DMS114 treated with DMSO at 0.1 percent for 48 hours (cell line): Measurements from ENCODE around the gene MAPT.
A peak's percentile ranks its signal among the peaks of the same experiment; 100 is the strongest.

Experiments used
- DNase-seq: peaks from one replicate; lab custom pipeline; 2025; ENCODE audit not compliant: unreplicated experiment; lab: John Stamatoyannopoulos, UW

MAPT gene

DNA sequence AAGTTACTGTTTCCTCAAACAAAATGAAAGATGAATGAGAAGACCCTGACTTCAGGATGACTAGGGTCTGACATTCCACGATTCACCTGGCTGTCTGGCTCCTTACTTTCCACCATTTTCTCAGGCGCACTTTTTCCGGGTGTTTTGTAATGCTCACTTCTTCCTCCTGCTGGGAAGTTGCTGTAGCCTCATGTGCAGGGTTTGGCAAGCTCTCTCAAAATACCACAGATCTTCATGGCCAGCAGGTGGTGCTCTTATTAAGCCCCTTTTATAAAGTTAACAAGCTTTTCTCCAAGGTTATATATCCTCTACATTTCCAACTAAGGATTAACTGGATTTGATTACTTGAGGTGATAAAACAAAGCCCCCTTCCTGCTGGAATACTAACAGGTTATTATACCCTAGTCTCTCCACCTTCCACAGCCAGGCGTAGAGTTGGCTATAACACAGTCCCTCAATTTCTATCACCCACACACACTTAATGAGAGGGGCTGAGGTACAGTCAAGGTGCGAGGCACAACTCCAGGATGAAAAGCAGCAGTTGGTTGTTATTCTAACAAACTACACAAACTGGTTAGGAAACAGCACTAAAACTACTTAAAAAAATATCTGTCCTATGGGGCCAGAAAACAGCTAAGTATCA, 150.1 kb downstream of the MAPT start:
- DNase-seq = peak; percentile 82

DNA sequence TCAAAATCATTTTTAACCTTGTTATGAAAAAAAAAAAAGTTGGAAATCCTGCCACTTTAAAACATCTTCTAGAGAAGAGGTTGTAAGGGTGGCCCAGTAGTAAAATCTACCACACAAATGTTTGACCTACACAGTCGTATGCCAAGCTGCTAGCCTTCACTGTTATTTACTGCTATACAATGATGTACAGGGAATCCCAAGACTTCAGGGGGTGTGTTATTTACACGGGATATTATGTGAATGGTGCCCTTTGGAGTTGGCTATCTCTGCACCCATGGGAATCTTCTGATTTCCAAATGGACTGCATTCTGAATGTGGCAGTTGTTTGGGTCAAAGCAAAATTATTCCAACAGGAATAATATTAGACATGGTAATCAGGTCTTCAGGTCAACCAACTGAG, 150.6 kb downstream of the MAPT start:
- no peak for DNase-seq

DNA sequence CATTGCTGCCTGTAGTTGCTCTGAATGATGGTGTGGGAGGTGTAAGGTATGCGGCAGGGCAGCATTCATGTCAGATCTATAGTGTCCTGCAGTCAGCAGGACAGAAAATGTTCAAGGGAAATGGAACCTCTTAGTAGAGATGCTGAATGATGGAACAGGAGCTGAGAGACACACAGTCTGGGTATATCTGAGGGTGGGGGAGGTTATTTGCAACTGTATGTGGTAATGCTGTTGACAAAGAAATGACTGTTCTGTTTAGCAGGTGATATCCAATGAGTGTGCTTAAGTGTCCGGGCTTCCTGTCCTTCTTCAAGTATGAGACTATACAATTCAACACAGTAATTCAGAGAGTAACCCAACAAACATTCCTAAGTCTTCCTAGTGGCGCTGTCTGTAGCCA, 151.3 kb downstream of the MAPT start:
- no peak for DNase-seq

DNA sequence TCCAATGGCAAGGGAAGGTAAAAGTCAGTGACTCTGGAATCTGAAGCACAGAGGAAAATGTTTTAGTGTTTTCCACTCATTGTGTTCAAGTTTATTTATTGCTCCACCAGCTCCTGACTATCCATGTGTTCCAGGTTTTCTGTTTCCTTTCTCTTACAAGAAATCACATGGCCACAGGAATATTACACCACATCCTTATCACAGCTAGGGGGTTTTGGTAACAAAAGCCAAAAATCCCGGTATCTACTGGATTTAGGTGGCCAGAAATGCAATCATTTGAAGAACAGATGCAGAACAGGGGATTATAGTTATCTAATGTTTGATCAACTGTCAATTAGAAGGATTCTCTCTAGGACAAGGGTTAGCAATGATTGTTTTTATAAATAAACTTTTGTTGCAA, 152.6 kb downstream of the MAPT start:
- DNase-seq = peak; percentile 11

DNA sequence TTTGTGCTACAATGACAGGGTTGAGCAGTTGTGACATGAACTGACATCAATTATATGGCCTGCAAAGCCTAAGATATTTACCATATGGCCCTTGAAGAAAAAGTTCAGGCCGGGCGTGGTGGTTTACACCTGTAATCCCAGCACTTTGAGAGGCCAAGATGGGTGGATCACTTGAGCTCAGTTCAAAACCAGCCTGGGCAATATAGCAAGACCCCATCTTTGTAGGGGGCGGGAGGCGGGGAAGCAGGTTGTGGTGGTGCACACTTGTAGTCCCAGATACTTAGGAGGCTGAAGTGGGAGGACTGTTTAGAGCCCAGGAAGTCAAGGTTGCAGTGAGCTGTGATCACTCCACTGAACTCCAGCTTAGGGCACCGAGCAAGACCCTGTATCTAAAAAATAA, 153.0 kb downstream of the MAPT start:
- no peak for DNase-seq

DNA sequence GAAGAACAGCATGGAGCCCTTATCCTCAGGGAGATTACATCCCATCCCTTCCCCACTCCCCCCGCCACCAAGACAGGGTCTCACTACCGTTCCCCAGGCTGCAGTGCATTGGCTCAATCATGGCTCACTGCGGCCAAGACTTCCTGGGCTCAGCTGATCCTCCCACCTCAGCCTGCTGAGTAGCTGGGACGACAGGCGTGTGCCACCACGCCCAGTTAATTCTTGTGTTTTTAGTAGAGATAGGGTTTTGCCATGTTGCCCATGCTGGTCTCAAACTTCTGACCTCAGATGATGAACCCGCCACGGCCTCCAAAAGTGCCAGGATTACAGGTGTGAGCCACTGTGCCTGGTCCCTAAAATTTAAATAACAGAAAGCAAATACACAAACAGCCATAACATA, 153.5 kb downstream of the MAPT start:
- DNase-seq = no peak

DNA sequence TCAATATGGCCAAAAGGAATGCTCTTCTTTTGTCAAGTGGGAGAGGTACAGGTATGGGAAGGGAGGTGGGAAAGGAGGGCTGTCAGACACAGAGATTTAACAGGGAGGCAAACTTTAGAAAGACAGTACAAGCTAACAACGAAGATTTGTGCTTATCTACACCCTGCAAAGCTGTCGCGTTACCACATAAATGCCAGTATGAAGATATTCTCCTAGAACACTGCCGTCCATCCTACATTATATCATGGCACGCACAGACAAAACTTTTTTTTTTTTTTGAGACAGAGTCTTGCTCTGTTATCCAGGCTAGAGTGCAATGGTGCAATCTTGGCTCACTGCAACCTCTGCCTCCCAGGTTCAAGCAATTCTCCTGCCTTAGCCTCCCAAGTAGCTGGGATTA, 155.3 kb downstream of the MAPT start:
- DNase-seq = no peak

DNA sequence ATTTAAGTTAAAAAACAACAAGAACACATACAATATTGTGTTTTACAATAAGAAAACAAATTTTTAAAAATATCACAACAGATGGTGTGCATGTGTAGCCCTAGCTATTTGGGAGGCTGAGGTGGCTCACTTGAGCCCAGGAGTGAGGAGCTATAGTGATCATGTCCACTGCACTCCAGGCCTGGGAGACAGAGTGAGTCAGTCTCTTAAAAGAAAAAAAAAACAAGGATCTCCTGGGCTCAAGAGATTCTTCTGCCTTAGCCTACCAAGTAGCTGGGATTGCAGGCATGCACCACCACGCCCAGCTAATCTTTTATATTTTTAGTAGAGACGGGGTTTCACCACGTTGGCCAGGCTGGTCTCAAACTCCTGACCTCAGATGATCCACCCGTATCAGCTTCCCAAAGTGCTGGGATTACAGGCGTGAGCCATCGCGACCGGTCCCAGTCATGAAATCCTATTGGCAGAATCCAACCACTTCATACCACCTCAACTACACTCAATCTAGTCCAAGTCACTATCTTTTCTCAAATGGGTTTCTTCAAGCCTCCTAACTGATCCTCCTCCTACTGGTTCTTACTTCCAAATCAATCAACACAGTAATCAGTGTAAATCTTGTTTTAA, 159.7 kb downstream of the MAPT start:
- no peak for DNase-seq

DNA sequence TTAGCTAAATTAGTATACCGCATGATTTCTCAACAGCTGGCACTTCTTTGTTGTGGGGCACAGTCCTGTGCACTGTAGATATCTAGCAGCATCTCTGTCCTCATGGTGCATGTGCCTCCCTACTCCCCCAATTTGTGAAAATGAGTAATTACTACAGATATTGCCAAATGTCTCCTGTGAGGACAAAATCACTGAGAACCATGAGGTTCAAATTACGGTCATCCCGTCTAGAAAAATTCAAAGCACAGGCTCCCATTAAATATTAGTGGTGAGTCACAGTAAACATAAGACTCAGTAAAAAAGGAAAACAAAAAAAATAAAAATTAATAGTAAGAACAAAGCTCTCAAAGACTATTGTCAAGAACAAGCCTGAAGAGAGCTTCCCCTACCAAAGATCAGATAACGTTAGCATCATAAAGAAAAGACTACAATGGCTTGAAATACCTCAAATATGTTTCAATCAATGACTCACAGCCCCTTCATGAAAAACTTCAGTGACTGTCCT, 162.5 kb downstream of the MAPT start:
- no peak for DNase-seq

DNA sequence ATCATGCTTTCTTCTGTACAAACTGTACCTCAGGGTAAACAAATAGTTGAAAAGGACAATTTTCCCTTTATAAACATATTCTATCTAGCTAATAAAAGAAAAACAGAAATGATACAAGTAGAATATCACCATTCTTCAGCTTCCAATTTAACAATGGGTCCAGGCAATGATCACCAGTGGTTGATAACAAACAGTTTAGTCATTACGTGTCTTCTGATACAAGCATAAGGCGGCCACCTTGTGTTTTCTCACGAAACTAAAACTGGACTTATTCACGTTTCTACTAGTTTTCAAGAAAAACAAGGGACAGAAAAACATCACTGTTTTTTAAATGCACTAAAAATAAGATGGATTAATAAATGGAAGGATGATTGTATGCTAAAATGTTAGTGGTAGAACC, 163.0 kb downstream of the MAPT start:
- DNase-seq = no peak

DNA sequence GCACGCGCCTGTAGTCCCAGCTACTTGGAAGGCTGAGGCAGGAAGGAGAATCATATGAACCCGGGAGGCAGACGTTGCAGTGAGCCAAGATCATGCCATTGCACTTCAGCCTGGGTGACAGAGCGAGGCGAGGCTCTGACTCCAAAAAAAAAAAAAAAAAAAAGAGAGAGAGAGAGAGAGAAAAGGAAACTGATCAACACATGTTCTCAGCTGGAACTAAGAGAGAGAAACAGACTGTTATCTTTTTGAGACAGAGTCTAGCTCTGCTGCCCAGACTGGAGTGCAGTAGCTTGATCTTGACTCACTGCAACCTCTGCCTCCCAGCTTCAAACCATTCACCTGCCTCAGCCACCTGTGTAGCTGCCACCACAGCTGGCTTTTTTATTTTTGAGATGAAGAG, 165.1 kb downstream of the MAPT start:
- DNase-seq = no peak

DNA sequence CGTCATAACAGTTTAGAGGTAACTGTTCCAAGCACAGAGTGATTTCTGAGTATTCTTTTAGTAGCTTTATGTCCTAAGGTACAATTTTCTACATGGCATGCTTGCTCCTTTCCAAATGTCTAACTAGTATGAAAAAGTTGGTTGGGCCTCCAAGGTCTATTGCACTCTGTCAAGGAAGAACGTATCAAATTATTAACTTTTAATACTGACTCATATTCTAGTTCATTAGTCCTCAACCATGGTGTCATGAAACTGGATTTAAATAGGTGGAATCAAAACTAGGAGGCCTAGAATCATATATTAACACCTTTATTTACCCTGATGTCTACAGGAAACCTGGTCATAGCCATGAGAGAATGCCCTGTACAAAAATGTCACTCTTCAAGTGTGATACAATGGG, 166.1 kb downstream of the MAPT start:
- no peak for DNase-seq

DNA sequence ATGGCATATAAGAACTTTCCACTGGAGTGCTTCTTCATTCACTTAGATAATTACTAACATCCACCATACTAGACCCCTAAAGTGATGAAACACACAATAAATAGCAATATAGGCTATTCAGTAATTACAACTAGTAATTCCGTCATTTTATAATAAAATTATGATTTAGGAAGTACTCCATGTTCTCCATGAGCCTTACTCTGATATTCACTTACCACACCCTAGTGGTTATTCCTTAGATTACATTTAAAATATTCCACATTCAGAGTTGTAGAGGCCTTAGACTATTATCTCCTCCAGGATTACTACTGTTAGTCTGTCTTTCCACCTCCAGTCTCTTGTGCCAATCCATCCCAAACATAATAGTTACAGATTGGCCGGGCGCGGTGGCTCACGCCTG, 167.1 kb downstream of the MAPT start:
- DNase-seq = peak; percentile 13

DNA sequence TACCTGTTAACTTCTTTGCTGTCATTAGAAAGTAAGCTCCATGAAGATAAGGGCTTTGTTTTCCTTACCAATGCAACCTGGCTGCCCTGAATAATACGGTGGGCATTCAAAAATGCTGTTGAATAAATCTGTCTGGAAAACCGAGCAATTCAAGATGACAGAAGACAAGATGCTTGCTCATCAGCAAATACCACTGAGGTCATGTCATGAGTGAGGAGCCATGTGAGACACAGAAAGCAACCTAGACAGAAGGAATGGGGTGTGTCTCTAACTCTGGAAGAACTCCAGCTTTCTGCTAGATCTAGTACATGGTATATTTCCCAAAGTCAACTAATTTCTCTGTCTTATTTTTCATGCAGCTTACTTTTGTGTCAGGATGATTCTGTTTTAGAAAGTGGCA, 168.9 kb downstream of the MAPT start:
- no peak for DNase-seq

DNA sequence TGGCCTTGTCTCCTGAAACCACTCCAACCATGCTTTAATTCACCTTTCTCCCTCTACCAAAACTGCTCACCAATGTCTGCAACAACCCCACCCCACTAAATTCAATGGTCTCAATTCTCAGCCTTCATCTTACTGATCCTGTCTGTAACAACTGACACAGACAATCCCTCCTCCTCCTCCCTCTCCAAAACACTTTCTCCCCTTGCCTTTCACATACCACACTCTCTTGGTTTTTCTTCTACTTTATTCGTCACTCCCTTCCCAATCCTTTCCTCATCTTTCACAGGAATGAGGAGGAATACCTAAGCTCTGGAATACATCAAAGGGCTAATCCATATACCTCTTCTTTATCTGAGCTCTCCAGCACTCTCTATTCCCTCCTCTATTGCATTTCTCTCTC, 170.1 kb downstream of the MAPT start:
- DNase-seq = no peak

DNA sequence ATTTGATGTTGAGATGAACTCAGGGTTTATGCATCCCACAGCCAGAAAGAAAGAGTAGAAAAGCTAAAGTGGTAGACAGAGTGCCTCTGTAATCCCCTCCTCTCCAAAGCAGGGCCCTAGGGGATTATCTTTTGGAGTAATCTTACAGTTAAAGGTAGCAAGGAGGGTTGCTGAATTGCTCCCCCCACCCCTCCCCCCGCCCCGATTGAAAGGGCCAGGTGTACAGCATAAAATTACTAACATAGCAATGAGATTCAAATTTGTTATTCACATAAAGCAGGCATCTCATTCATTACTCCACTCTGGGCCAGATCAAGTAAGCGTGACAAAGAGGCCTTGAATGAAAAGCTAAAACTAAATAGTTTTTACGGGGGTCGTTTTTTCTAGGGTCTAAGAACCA, 177.4 kb downstream of the MAPT start:
- DNase-seq = no peak

DNA sequence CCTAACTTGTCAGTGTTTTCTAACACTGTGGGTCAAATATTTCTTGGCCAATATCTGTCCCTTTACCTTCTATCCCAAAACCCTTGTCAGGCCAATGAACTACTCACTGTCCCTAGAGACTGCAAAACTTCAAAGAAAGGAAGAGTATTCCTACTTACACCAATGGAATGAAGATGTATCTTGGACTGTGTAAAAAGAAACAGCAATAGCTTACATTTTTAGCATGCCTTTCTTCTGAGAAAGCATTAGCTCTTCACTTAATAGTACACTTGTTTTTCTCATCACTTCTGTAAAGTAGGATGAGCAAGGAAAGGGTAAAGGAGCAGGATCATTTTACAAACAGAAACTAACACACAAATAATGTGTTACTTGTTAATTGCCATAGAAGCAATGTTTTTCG, 178.6 kb downstream of the MAPT start:
- no peak for DNase-seq

DNA sequence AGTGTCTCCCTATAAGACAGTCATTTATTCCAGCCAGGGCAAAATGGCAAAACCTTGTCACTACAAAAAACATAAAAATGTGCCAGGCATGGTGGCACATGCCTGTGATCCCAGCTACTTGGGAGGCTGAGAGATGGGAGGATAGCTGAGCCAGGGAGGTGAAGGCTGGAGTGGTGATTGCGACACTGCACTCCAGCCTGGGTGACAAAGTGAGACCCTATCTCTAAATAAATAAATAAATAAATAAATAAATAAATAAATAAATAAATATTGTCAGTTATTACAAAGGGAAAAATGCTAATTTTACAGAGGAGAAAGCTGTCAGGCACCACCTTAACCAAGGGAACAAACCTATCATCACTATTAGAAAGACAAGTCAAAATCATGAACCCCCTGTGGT, 180.2 kb downstream of the MAPT start:
- DNase-seq = no peak
